A549 treated with DMSO at 1 μM for 4 hours (cell line): ENCODE measurements around the gene ANTXR1. TPM values are rescaled to one million over a fixed set of nuclear protein-coding genes. Genes with fewer than 3 reads are reported as not detected.

ENCODE experiments used
- total RNA-seq: library from RNA; stranded (reverse); fragments of 200-300 nt; extraction: Qiagen RNA extraction; gene quantifications from 5 replicates; pipeline ENCODE4 v1.2.3, GENCODE V29; 2022; ENCODE audit warnings: low read depth

ANTXR1 gene
- 122 to 178 TPM (median 163 TPM) in 5 replicates for total RNA-seq

GRCh38 chr2:69013142-69013839 is at the start of gene ANTXR1:
TSS of gene ANTXR1 (plus strand) at chr2:69013179. CDS start at chr2:69013500, 321 bp downstream.

GRCh38 chr2:68974251-68974650 is 38.7 kb upstream of the ANTXR1 start, which contains the start of gene GKN1:
TSS of gene GKN1 (plus strand) at chr2:68974636. CDS start at chr2:68974678, 42 bp downstream.

Other genes starting within 250 kb of the ANTXR1 start
- gene BMP10, start 141.8 kb upstream of the ANTXR1 start, total RNA-seq = not detected in 5 replicates
- 2.3 to 4.3 TPM (median 3.7 TPM) in 5 replicates for gene GKN2, start 60.3 kb upstream of the ANTXR1 start, total RNA-seq
- gene GKN1, start 38.5 kb upstream of the ANTXR1 start, total RNA-seq = 0.57 to 0.74 TPM (median 0.71 TPM) in 5 replicates